HG02870 (cell line): Measurements from ENCODE around the gene INPP4A.
A peak's percentile ranks its signal among the peaks of the same experiment; 100 is the strongest.

Experiments
- ATAC-seq: cut with Tn5 transposase; IDR thresholded peaks from one replicate; pipeline ENCODE4 v1.9.1; 2021; ENCODE audit warnings: mild to moderate bottlenecking, moderate library complexity; ENCODE audit not compliant: unreplicated experiment

INPP4A gene

GRCh38 chr2:98537390-98538126 lies 92.9 kb downstream of the INPP4A start:
- no peak for ATAC-seq

GRCh38 chr2:98538280-98539041 lies 93.8 kb downstream of the INPP4A start:
- ATAC-seq = no peak

- ATAC-seq = no peak
These were observed 94.5 kb downstream of the INPP4A start for GRCh38 chr2:98539056-98539735.

GRCh38 chr2:98540536-98540935 lies 95.9 kb downstream of the INPP4A start:
- ATAC-seq = no peak

GRCh38 chr2:98541489-98541888 lies 96.8 kb downstream of the INPP4A start:
- peak; percentile 33 for ATAC-seq

DNA sequence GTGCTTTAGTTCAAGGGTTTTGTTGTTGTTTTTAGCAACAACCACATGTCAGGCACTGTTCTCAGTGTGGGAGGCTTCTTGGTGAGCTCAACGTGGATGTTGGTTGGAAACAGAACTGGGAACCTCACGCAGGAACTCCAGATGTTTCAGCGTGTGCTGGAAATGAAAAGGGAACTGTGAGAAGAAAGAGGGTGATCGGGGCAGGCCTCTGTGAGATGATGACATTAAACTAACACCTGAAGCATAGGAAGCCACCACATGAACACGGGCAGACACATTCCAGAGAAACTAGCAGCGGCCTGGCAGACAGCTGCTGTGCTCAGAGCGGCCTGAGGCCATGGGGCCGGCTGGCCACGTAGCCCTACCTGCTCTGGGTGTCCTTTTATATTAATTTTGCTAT lies 97.2 kb downstream of the INPP4A start:
- peak; percentile 49 for ATAC-seq

- ATAC-seq = no peak
These were observed 98.6 kb downstream of the INPP4A start for GRCh38 chr2:98543214-98543613.

- ATAC-seq = no peak
These were observed 99.2 kb downstream of the INPP4A start for GRCh38 chr2:98543842-98544241.

GRCh38 chr2:98545591-98545990 lies 100.9 kb downstream of the INPP4A start:
- no peak for ATAC-seq

DNA sequence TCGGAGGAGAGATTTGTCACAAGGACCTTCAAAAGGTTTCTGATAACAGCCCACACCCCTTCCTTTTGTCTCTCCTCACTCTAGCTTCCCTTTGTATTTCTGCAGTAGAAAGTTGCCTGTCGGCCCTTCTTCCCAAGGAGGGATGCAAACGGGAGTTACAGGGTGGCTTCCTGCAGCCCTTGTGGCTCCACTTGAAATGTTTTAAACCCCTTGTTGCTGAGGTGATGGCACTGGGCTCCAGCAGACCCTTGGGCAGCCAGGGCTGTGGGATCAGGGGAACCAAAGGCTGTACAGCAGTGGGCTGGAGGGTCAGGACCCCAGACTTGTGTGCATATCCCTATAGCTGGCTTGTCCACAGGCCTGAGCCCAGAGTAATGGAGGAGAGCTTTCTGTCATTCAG lies 101.5 kb downstream of the INPP4A start:
- ATAC-seq = no peak

GRCh38 chr2:98547092-98547790 lies 102.6 kb downstream of the INPP4A start:
- no peak for ATAC-seq

- peak; percentile 71 for ATAC-seq
These were observed 104.5 kb downstream of the INPP4A start for GRCh38 chr2:98548920-98549818.

DNA sequence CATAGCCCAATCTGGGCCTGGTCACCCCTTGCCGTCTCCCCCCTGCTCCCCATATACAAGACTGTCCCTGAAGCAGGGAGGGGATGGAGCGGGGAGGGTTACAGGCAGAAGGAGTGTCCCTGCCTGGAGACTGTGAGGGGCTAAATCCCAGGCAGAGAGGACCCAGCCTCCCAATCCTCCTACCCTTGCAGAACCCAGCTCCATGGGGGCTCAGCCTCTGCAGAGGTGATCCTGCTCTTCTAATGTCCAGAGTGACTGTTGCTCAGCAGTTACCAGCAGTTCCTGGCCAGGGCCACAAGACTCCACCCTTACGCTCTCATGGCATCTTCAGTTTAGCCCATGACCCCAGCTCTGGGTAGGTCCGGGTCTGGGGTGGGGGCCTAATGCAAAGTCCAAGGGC lies 105.5 kb downstream of the INPP4A start:
- no peak for ATAC-seq

DNA sequence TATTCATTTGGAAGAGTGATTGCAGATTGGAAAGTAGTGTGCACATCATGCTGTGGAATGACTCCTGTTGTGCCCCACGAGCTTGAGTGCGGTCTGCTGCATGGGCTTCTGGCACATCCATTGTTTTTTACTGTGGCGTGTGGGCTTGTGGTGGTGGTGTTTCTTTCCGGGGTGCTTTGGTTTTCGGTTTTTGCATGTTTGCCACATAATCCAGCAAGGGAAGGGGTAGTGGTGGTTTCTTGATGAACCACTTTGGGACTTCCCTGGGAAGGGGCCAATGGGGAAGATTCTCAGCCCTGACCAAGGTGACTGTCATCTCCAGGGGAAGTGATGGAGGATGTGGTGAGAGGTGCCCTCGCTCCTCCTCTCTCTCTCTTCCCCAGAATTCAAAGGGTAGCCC lies 106.7 kb downstream of the INPP4A start:
- no peak for ATAC-seq

- ATAC-seq = no peak
These were observed 108.0 kb downstream of the INPP4A start for GRCh38 chr2:98552499-98553179.

DNA sequence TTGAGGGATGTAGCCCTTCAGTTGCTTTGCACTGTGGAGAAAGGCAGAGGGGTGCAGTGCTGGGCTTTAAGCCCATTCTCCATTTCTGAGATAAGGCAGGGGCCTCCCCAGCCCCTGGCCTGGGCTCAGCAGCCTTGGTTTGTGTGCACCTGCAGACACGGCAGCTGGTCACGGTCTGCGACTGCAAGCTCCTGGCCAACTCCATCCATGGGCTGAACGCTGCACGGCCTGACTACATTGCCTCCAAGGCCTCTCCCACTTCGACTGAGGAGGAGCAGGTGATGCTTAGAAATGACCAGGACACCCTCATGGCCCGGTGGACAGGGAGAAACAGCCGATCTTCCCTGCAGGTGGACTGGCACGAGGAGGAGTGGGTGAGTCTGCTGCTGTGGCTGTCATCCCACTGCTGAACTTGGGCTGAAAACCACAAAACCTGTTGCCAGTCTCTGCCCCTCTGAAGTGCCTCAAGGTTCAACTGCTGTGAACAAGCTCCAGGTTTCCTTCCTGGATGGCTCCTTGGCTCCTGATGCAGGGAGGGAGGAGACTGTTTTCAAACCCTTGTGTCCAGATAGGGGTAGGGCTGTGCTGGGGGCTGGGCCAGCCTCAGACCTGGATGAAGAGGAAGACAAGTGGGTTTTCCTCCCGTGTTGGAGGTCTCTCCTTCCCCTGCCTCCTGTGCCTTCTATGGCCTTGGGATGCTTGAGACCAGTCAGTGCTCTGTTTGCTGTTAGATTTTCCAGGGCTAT lies 109.6 kb downstream of the INPP4A start:
- ATAC-seq = no peak

GRCh38 chr2:98555696-98556095 lies 111.0 kb downstream of the INPP4A start:
- ATAC-seq = no peak

DNA sequence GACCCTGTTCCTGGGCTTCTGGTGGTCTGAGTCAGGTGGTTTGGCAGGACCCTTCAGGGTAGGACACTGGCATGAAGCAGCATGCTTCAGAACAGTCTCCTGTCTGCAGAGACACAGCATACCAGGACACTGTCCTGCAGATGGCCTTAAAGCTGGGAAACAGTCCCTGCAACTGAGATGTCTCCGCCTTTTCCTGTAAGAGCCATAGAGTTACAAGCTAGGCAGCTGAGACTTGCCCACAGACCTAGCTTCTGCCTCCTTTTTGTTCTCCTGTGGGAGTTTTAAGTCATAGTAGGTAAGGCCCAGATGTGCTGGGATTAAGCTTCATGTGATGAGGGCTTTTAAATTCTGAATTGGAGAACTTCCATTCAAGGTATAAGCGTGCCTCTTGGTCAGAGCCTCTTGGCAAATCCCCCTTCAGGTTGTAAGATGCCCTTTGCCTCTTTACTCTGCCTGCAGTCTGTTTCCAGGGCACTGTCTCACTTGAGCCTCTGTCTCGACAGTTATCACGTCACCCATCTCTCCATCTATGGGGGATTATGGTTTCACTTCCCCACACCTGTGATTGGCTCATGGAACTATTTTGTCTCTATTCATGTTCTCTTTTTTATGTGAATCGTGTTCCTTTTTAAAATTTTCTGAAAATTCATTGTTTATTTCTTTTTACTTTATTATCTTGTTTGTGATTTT lies 111.8 kb downstream of the INPP4A start:
- no peak for ATAC-seq
